ENCODE results near the gene MDH1.

MDH1 gene

GRCh38 chr2:63639344-63639743 lies 50.6 kb downstream of the MDH1 start:
- no peak for FAIRE-seq

- no peak for FAIRE-seq
These were observed 54.2 kb downstream of the MDH1 start for GRCh38 chr2:63642946-63643345.

- FAIRE-seq = no peak
These were observed 54.7 kb downstream of the MDH1 start for GRCh38 chr2:63643486-63643885.

GRCh38 chr2:63648632-63649031 lies 59.9 kb downstream of the MDH1 start:
- no peak for FAIRE-seq

- FAIRE-seq = no peak
These were observed 61.1 kb downstream of the MDH1 start for GRCh38 chr2:63649829-63650228.

GRCh38 chr2:63650756-63651155 lies 62.0 kb downstream of the MDH1 start:
- no peak for FAIRE-seq

- no peak for FAIRE-seq
These were observed 62.6 kb downstream of the MDH1 start for GRCh38 chr2:63651356-63651755.

- no peak for FAIRE-seq
These were observed 63.3 kb downstream of the MDH1 start for GRCh38 chr2:63651861-63652651.

GRCh38 chr2:63652652-63652985 lies 63.9 kb downstream of the MDH1 start:
- FAIRE-seq = no peak

GRCh38 chr2:63654959-63655358 lies 66.2 kb downstream of the MDH1 start:
- FAIRE-seq = no peak
